ACC112 (cell line): ENCODE data around the gene SLC25A24.
"Not testable (repeated sequence)": the region's sequence is repeated elsewhere in the genome, so short reads cannot be mapped to it uniquely, and the experiment has no call there.

Experiments used
- H2AFZ ChIP-seq: fragments of 200-600 bp; sonication (generic); one replicate; pipeline ENCODE4 v1.6.0; 2017; ENCODE audit warnings: antibody characterized with exemption, low read length; ENCODE audit not compliant: unreplicated experiment
- H3K27ac ChIP-seq: fragments of 200-600 bp; sonication (generic); 2 replicates; pipeline ENCODE4 v1.5.1; 2014; ENCODE audit warnings: low read depth, mild to moderate bottlenecking, antibody characterized with exemption, low read length, moderate library complexity
- H3K27me3 ChIP-seq: fragments of 200-600 bp; sonication (generic); 2 replicates; pipeline ENCODE4 v1.6.1; 2014; ENCODE audit warnings: mild to moderate bottlenecking, antibody characterized with exemption, low read length, moderate library complexity, mixed read lengths; ENCODE audit not compliant: insufficient read depth
- H3K36me3 ChIP-seq: fragments of 200-600 bp; sonication (generic); 2 replicates; pipeline ENCODE4 v1.6.1; 2016; ENCODE audit warnings: mild to moderate bottlenecking, antibody characterized with exemption, low read length, moderate library complexity, mixed read lengths; ENCODE audit not compliant: insufficient read depth
- H3K4me1 ChIP-seq: fragments of 200-600 bp; sonication (generic); one replicate; pipeline ENCODE4 v1.6.1; 2016; ENCODE audit warnings: low read length, mixed read lengths; ENCODE audit not compliant: insufficient read depth, unreplicated experiment, control insufficient read depth
- H3K4me3 ChIP-seq: fragments of 200-600 bp; sonication (generic); 2 replicates; pipeline ENCODE4 v1.5.1; 2014; ENCODE audit warnings: mild to moderate bottlenecking, low read depth, low read length
- H3K79me2 ChIP-seq: fragments of 200-600 bp; sonication (generic); one replicate; pipeline ENCODE4 v1.6.0; 2016; ENCODE audit warnings: low read length; ENCODE audit not compliant: control insufficient read depth, unreplicated experiment, insufficient read depth

SLC25A24 gene

DNA sequence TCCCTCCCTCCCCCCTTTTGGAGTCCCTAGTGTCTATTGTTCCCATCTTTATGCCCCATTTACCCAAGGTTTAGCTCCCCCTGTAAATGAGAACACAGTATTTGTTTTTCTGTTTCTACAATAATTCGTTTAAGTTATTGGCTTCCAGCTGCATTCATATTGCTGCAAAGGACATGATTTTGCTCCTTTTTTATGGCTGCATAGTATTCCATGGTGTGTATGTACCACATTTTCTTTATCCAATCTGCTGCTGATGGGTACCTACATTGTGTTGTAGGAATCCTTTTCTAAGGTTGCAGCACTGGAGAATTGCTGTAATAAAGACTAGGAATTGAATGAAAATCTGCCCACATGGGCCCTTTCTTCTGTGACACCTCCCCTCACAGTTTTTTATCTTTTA, 6.8 kb downstream of the SLC25A24 start:
- H3K27ac ChIP-seq, result no peak overlapping the region
- peaks cover 20% of the 10 kb centered on the region for H3K4me1 ChIP-seq
- no peaks in the 10 kb centered on the region for H3K27me3 ChIP-seq
- no peak overlapping the region for H2AFZ ChIP-seq
- H3K36me3 ChIP-seq, result peaks cover 58% of the 10 kb centered on the region
- no peak overlapping the region for H3K4me3 ChIP-seq
- H3K79me2 ChIP-seq, result peaks cover 98% of the 10 kb centered on the region

- peaks cover 98% of the 10 kb centered on the region for H3K79me2 ChIP-seq
- peaks cover 56% of the 10 kb centered on the region for H3K36me3 ChIP-seq
These were observed 7.6 kb downstream of the SLC25A24 start for GRCh38 chr1:108192581-108192980.

DNA sequence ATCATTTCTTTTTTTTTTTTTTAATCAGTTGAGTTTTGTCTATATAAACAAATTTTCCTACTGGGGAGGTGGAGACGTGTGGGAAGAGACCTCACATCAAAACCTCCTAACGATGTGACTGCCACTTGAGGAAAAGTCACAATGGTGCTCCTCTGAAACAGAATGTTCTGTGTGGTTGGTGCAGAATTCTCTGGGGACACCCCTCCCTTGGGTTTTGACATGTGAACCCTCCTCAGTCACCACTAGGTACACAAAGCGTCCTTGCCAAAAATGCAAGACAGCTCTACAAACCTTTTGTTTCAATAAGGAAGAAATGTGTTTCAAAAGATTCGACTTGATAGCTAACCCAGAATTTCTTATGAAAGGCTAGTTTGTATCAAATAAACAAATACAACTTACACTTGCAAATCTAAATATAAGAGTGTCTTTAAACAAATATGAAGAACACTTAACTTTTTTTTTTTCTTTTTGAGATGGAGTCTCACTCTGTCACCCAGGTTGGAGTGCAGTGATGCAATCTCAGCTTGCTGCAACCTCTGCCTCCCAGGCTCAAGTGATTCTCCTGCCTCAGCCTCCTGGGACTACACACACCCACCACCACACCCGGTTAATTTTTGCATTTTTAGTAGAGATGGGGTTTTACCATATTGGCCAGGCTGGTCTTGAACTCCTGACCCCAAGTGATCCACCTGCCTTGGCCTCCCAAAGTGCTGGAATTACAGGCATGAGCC, 9.3 kb downstream of the SLC25A24 start:
- H2AFZ ChIP-seq, result no peak overlapping the region
- H3K27me3 ChIP-seq, result no peaks in the 10 kb centered on the region
- peaks cover 97% of the 10 kb centered on the region for H3K79me2 ChIP-seq
- peaks cover 51% of the 10 kb centered on the region for H3K36me3 ChIP-seq
- no peak overlapping the region for H3K4me3 ChIP-seq
- peaks cover 13% of the 10 kb centered on the region for H3K4me1 ChIP-seq
- H3K27ac ChIP-seq, result no peak overlapping the region

More at GRCh38 chr1:108192581-108192980, 7.6 kb downstream of the SLC25A24 start:
- H2AFZ ChIP-seq, result no peak overlapping the region
- peaks cover 13% of the 10 kb centered on the region for H3K4me1 ChIP-seq
- H3K4me3 ChIP-seq, result no peak overlapping the region
- no peak overlapping the region for H3K27ac ChIP-seq
- H3K27me3 ChIP-seq, result no peaks in the 10 kb centered on the region

- Histone ChIP-seq H3K36me3 (peaks cover 50% of the 10 kb centered on the region), H2AFZ (no peak overlapping the region), H3K27me3 (no peaks in the 10 kb centered on the region), H3K4me3 (no peak overlapping the region), H3K4me1 (peaks cover 13% of the 10 kb centered on the region), H3K79me2 (peaks cover 93% of the 10 kb centered on the region), H3K27ac (no peak overlapping the region)
These were observed 10.0 kb downstream of the SLC25A24 start for GRCh38 chr1:108190001-108190634.

DNA sequence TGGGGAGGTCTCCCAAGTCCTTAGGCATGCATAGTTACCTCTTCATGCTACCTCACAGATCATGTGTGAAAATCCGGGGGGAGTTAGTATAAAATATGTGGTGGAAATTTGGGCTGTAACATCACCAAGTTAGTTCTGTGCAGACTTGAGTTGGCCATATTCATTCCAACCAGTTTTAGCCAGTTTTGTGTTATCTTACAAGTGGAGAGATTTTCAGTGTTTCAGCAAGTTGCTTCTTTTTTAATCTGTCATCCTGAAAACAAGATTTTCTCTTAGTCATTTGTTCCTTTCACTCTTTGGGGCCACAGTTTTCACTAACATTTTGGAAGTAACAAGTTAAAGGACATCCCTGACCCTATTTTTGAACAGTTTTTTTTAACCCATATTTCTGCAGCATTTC, 11.3 kb downstream of the SLC25A24 start:
- peaks cover 13% of the 10 kb centered on the region for H3K4me1 ChIP-seq
- H3K27ac ChIP-seq, result no peak overlapping the region
- H3K4me3 ChIP-seq, result no peak overlapping the region
- H2AFZ ChIP-seq, result no peak overlapping the region
- peaks cover 88% of the 10 kb centered on the region for H3K79me2 ChIP-seq
- peaks cover 50% of the 10 kb centered on the region for H3K36me3 ChIP-seq
- no peaks in the 10 kb centered on the region for H3K27me3 ChIP-seq

DNA sequence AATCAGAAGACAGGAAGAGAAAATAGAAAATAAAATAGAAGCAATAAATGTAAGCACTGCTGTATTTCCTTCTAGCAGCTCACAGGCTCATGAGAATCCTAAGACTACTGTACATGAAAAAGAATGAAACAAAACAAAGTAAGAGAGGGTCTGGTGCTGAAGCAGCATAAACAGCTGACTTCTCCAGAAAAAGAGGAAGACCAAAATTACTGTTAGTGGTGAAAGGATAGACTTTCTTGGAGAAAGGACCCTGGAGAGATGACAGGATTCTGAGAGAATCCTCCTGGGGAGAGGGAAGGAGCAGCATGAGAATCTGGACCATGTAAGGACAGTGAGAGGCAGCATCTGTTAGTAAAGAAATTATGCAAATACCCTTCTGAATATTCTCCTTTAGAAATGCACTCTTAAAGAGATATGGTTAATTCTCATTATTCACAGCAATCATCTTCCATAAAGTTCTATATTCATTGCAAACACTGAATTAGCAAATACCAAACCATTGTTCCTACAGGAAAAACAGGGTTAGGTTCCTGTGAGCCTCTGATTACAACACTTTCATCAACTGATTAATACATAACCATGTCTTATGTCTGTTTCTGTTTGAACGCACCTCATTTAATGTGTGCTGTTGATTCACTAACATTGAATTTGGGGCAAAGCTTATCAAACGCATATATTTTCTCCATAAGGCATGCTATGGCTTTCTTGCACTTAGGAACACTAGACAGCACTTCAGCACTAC, 17.0 kb downstream of the SLC25A24 start:
- no peaks in the 10 kb centered on the region for H3K27me3 ChIP-seq
- no peak overlapping the region for H3K27ac ChIP-seq
- peaks cover 4% of the 10 kb centered on the region for H3K4me1 ChIP-seq
- peaks cover 62% of the 10 kb centered on the region for H3K36me3 ChIP-seq
- H3K4me3 ChIP-seq, result no peak overlapping the region
- peaks cover 48% of the 10 kb centered on the region for H3K79me2 ChIP-seq
- H2AFZ ChIP-seq, result no peak overlapping the region

- no peak overlapping the region for H2AFZ ChIP-seq
- H3K79me2 ChIP-seq, result peaks cover 47% of the 10 kb centered on the region
- no peaks in the 10 kb centered on the region for H3K27me3 ChIP-seq
- peaks cover 67% of the 10 kb centered on the region for H3K36me3 ChIP-seq
- peaks cover 4% of the 10 kb centered on the region for H3K4me1 ChIP-seq
- no peak overlapping the region for H3K27ac ChIP-seq
- H3K4me3 ChIP-seq, result no peak overlapping the region
These were observed 21.1 kb downstream of the SLC25A24 start for GRCh38 chr1:108179018-108179417.

GRCh38 chr1:108162409-108162808, 37.7 kb downstream of the SLC25A24 start:
- H3K79me2 ChIP-seq, H3K4me3 ChIP-seq, H3K36me3 ChIP-seq, H2AFZ ChIP-seq, H3K27ac ChIP-seq, H3K4me1 ChIP-seq, H3K27me3 ChIP-seq: not testable (repeated sequence)

DNA sequence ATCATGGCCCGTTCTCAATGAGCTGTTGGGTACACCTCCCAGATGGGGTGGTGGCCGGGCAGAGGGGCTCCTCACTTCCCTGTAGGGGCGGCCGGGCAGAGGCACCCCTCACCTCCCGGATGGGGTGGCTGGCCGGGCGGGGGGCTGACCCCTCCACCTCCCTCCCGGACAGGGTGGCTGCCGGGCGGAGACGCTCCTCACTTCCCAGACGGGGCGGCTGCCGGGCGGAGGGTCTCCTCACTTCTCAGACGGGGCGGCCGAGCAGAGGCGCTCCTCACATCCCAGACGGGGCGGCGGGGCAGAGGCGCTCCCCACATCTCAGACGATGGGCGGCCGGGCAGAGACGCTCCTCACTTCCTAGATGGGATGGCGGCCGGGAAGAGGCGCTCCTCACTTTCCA, 40.2 kb downstream of the SLC25A24 start:
- H3K4me1 ChIP-seq, H2AFZ ChIP-seq, H3K4me3 ChIP-seq, H3K27me3 ChIP-seq, H3K27ac ChIP-seq, H3K79me2 ChIP-seq: not testable (repeated sequence)
- peaks cover 17% of the 10 kb centered on the region for H3K36me3 ChIP-seq

- H3K36me3 ChIP-seq, result peaks cover 26% of the 10 kb centered on the region
- H3K4me1 ChIP-seq, result no peaks in the 10 kb centered on the region
These were observed 41.2 kb downstream of the SLC25A24 start for GRCh38 chr1:108158893-108159453.

More at GRCh38 chr1:108158893-108159453, 41.2 kb downstream of the SLC25A24 start:
- Histone ChIP-seq H3K27ac (no peak overlapping the region), H2AFZ (no peak overlapping the region), H3K27me3 (no peaks in the 10 kb centered on the region), H3K79me2 (no peaks in the 10 kb centered on the region), H3K4me3 (no peak overlapping the region)
